Occipital lobe (tissue), 2 donors: ENCODE results near the gene ARL5C. TPM values are rescaled to one million over a fixed set of nuclear protein-coding genes. Genes with fewer than 3 reads are reported as not detected.

Experiments used
- DNase-seq: peaks from one replicate; lab custom pipeline; 2025; lab: John Stamatoyannopoulos, UW
- total RNA-seq: library from RNA; depleted of rRNA; stranded (reverse); fragments of >200 nt; gene quantifications from one replicate; pipeline ENCODE4 v1.2.3, GENCODE V29; 2014

ARL5C gene
- total RNA-seq, 1 donor from 2014 or later, result not detected

DNA sequence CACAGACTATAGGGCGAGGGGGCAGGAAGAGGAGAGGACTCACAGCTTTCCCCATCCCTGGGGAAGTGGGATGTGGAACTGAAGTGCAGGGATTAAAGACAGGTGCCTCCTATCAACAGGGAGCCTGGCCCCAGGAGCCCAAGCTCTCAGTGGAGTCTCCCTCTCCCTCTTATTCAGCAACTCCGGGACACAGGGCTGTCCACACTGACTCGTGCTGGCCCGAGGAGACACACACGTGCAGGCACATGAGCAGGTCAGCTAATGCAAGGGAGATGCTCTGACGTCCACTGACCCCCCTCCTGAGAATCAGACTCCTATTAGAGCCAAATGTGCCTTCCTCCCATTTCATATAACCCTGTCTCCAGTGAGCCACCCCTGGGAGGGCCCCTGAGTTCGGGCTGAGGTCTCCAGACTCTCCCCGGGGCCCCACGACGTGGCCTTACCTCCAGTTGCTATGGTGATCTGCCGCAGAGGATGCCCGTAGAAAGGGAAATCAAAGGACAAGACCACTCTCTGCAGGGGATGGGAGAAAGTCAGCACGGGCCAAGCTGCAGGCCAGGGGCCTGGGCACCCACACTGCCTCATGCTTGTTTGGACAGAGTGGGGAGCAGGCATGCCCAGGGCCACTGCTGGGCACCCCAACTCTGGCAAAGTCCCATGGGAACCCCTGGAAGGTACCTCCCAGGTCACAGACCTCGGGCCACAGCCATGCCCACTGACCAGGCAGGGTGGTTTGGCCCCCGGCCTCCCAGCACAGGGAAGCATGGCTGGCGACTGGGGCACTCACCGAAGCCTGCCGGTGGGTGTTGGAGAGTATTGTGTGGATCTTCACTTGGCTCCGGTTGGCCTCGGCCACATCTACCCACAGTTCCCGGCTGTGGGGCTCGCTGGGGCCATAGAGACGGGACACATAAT is 57.2 kb downstream of the ARL5C start:
- DNase-seq, result no peak

GRCh38 chr17:39107973-39108372 is 58.0 kb downstream of the ARL5C start:
- no peak for DNase-seq

- no peak for DNase-seq
These were observed 58.8 kb downstream of the ARL5C start for GRCh38 chr17:39107155-39107554.

Other genes starting within 250 kb of the ARL5C start
- gene FBXO47, start 198.8 kb downstream of the ARL5C start, total RNA-seq, result not detected
- gene PLXDC1, start 14.5 kb downstream of the ARL5C start, total RNA-seq, result 9.4 TPM
- gene CACNB1, start 31.5 kb upstream of the ARL5C start, total RNA-seq, result 20.6 TPM
- gene RPL19, start 34.1 kb upstream of the ARL5C start, total RNA-seq, result 958 TPM
- 0.31 TPM for gene STAC2, start 59.8 kb upstream of the ARL5C start, total RNA-seq
- 22.9 TPM for gene FBXL20, start 235.5 kb upstream of the ARL5C start, total RNA-seq